Activated gamma-delta T cell (primary cell): ENCODE data around the gene NECTIN3.

Experiments
- DNase-seq: peaks from one replicate; lab custom pipeline; 2025; lab: John Stamatoyannopoulos, UW

NECTIN3 gene

DNA sequence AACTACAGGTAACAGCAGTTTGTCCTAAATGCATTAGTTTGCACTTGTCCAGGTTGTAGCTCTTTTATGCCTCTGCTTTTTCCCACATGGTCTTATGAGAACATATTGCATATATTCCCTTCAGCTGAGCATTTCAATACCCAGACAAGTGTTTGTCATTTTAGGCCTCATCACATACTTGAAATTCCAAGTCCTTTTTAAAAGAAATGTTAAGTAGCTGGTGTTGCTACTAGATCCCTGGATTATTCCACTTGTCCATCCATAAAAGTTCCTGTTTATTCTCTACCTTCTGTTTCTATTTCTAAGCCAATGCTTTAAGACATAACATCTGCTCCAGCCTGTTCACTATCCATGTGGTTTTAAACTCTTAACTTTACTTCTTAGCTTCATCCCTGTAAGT, 128.4 kb downstream of the NECTIN3 start:
- DNase-seq, result no peak

DNA sequence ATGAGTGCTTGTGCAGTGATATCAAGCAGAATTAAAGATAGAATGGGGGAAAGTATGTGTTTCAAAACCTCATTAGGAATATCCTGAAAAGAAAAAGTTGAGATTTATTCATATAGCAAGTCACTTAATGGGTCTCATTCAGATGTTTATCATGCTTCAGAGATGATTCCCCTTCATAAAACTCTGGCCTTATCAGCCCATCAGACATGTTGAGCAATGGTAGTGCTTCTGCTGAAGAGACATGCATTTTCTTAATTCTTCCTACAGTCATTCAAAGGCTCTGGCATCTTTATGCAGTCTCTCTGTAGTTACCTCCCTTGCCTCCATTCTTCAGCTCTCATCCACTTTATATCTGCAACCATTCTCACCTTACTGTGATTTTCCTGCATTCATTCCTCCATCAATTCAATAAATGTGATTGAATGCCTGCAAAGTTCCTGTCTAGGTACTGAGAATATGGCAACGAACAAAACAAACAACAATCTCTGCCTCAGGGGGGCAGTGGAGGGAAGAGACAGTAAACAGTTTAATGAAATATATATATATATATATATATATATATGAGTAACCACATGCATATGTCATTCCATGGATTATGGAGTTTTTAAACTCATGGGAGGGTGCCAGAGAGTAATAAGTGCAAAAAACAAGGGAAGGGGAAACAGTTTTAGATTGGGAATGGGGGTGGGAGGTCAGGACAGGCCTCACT, 138.5 kb downstream of the NECTIN3 start:
- DNase-seq, result no peak

DNA sequence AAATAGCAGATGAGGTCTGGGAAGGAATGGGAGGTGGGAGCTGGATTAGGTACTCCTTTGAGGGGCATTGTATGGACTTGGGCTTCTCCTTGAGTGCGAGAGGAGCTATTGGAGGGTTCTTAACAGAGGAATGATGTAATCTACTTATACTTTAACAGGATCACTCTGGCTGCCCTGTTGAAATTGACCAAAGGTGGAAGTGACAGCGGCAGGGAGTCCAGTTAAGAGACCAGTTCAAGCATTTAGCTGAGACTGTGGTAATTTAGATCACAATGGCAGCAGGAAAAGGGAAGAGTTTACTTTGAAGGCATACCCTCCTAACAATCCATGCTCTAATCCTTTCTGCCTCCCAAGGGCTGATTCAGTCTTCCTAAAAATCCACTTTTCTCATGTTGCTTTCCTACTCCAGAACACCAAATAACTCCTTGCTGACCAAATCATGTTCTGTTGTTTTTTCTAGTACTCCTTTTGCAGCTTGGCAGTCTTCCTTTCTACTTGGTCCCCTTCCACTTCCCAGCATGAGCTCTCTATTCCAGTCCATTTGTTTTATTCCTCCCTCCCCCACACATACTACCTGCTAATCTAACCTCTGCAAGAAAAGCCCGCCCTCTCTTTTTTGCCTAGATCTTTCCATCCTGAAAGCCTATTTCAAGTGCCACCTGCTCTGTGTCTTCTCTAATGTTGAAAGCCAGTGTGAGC, 139.4 kb downstream of the NECTIN3 start:
- DNase-seq, result no peak

DNA sequence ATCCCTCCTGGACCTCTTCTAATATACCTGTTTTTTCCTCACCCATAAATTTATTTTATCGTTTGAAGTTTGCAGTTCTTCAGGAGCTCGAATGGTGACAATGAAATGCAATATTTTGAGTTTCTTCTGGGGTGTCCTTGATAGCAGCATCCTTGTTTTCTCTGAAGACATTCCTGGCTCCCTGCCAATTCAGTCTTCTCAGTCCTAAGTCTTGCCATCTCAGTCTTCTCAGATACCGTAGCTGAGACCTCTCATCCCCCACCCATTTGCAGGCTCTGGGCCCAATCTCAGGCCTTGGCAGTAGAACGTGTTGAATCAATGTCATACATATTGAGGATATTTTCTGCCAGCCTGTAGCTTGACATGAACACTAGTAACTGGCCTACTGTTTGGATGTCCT, 140.9 kb downstream of the NECTIN3 start:
- DNase-seq, result no peak

GRCh38 chr3:111215481-111215880, 143.9 kb downstream of the NECTIN3 start:
- DNase-seq, result no peak

GRCh38 chr3:111218615-111219014, 147.0 kb downstream of the NECTIN3 start:
- no peak for DNase-seq

- DNase-seq, result no peak
These were observed 155.6 kb downstream of the NECTIN3 start for GRCh38 chr3:111227216-111227615.

DNA sequence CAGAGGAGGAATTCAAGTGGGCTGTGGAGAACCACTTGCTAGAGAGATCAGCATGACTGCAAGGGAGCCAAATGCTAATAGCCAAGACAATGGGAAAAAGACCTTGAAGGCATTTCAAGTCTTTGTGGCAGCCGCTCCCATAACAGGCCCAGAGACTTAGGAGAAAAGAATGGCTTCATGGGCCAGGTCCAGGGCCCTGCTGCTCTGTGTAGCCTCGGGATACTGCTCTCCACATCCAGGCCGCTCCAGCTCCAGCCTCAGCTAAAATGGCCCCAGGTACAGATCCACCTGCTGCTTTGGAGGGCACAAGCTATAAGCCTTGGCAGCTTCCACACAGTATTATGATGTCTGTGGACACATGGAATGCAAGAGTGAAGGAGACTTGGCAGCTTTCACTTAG, 157.7 kb downstream of the NECTIN3 start:
- no peak for DNase-seq

DNA sequence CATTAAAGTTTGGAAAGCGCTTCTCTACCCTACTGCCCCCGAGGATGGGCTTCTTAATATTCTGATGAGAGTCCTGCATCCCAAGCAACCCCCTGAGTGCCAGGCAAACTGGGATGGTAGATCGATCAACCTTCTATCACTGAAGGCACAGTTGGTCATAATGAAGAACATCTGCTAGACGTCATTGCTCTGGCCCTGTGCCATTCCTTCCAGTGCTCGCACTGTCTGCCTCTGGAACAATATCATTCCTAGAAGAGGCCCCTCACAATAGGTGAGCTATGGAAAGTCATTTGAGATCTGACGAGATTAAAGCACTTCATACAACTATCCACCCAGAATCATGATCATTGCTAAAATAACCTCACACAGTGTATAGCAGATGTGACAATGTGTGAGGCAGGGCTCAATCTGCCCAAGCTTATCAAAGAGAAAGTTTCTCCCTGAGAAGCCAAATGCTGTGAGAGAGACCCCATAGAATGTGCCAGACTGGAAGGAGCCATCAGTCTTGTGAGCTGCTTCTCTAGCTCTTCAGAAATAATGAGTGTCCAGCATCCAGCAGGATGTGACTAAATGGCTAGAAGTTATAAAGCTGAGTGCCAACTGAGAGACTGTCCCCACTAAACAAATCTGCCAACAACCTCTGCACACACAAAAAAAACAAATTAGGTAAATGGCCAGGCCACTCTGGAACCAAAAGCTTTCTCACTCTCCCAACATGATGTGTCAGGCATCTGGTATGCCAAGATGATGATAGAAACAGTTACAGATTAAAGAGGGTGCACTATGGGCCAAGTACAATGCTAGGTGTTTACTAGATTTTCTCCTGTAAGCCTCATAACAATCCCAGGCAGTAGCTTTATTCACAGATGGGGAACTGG, 165.5 kb downstream of the NECTIN3 start:
- DNase-seq, result no peak

DNA sequence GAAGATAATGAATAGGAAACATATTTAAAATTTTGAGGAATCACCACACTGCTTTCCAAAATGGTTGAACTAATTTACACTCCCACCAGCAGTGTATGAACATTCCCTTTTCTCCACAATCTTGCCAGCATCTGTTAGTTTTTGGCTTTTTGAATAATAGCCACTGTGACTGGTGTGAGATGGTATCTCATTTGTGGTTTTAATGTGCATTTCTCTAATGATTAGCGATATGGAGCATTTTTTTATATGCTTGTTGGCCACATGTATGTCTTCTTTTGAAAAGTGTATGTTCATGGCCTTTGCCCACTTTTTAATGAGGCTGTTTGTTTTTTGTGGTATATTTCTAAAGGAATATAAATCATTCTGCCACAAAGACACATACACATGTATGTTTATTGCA, 166.3 kb downstream of the NECTIN3 start:
- no peak for DNase-seq

- DNase-seq, result no peak
These were observed 167.3 kb downstream of the NECTIN3 start for GRCh38 chr3:111238885-111239284.

DNA sequence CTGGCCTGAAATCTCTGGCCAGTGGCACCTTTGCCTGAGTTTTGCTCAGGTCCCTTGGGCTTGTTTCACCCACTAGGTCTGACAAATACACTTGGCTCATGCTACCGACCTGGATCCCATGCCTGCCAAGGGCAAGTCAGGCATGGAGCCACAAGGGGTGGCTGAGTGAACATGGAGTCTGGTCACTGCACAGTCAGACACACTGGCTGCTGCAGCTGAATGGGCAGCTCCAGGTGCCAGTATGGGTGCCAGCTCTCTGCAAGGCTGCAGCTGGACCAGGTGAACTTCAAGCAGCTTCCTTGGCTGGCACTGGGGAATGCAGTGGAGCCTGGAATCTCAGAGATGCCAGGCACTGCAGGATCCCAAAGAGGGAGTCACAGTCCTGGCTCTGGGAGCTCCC, 170.3 kb downstream of the NECTIN3 start:
- no peak for DNase-seq
